GM18873 (cell line): ENCODE results near the gene RNF123.

ENCODE experiments used
- ATAC-seq: cut with Tn5 transposase; IDR thresholded peaks from one replicate; pipeline ENCODE4 v1.9.1; 2021; ENCODE audit warnings: mild to moderate bottlenecking, moderate library complexity, moderate number of reproducible peaks; ENCODE audit not compliant: unreplicated experiment, low FRiP score

The RNF123 gene

GRCh38 chr3:49700014-49700413 is 10.7 kb downstream of the RNF123 start:
- no peak for ATAC-seq

GRCh38 chr3:49700453-49701128 is 11.2 kb downstream of the RNF123 start:
- no peak for ATAC-seq

- ATAC-seq = no peak
These were observed 12.2 kb downstream of the RNF123 start for GRCh38 chr3:49701388-49702077.

GRCh38 chr3:49702672-49703071 is 13.3 kb downstream of the RNF123 start:
- no peak for ATAC-seq

- no peak for ATAC-seq
These were observed 14.1 kb downstream of the RNF123 start for GRCh38 chr3:49703443-49703927.

- ATAC-seq = no peak
These were observed 14.6 kb downstream of the RNF123 start for GRCh38 chr3:49703956-49704355.

GRCh38 chr3:49704629-49705028 is 15.3 kb downstream of the RNF123 start:
- no peak for ATAC-seq

- ATAC-seq = no peak
These were observed 16.1 kb downstream of the RNF123 start for GRCh38 chr3:49705390-49705960.

GRCh38 chr3:49706456-49707112 is 17.2 kb downstream of the RNF123 start:
- no peak for ATAC-seq

- ATAC-seq = no peak
These were observed 17.7 kb downstream of the RNF123 start for GRCh38 chr3:49707113-49707480.

- no peak for ATAC-seq
These were observed 20.5 kb downstream of the RNF123 start for GRCh38 chr3:49709852-49710251.

- no peak for ATAC-seq
These were observed 22.1 kb downstream of the RNF123 start for GRCh38 chr3:49711489-49711888.

GRCh38 chr3:49712166-49712565 is 22.8 kb downstream of the RNF123 start:
- ATAC-seq = no peak

GRCh38 chr3:49712631-49713317 is 23.4 kb downstream of the RNF123 start:
- no peak for ATAC-seq

- no peak for ATAC-seq
These were observed 24.2 kb downstream of the RNF123 start for GRCh38 chr3:49713336-49714105.

GRCh38 chr3:49714728-49715550 is 25.6 kb downstream of the RNF123 start:
- ATAC-seq = no peak

GRCh38 chr3:49715611-49716121 is 26.3 kb downstream of the RNF123 start:
- ATAC-seq = no peak

- ATAC-seq = no peak
These were observed 26.8 kb downstream of the RNF123 start for GRCh38 chr3:49716169-49716568.

- no peak for ATAC-seq
These were observed 27.4 kb downstream of the RNF123 start for GRCh38 chr3:49716691-49717210.
